Astrocyte (in vitro differentiated cells and primary cell): Measurements from ENCODE around the gene EVC2. TPM values are rescaled to one million over a fixed set of nuclear protein-coding genes. Genes with fewer than 3 reads are reported as not detected.

Experiments used
- DNase-seq: peaks from one replicate; pipeline ENCODE4 v3.0.0-alpha.2; 2010; ENCODE audit warnings: low read depth
- FAIRE-seq: peaks from 2 replicates; lab custom pipeline; 2011; peaks lifted over from hg19 to GRCh38; lab: Jason Lieb, UNC
- H2AFZ ChIP-seq: 2 replicates; pipeline ENCODE4 v1.6.0; 2012; ENCODE audit warnings: low read depth, low read length, inconsistent platforms
- H3K27ac ChIP-seq: 2 replicates; pipeline ENCODE4 v1.5.1; 2011; ENCODE audit warnings: low read depth, low read length, inconsistent platforms
- H3K27me3 ChIP-seq: 2 replicates; pipeline ENCODE4 v1.6.0; 2011; ENCODE audit warnings: low read length, inconsistent platforms; ENCODE audit not compliant: insufficient read depth
- H3K36me3 ChIP-seq: 2 replicates; pipeline ENCODE4 v1.5.1; 2011; ENCODE audit warnings: low read length, inconsistent platforms; ENCODE audit not compliant: insufficient read depth
- H3K4me1 ChIP-seq: 2 replicates; pipeline ENCODE4 v1.5.1; 2011; ENCODE audit warnings: low read length, inconsistent platforms; ENCODE audit not compliant: insufficient read depth
- H3K4me2 ChIP-seq: 2 replicates; pipeline ENCODE4 v1.6.0; 2012; ENCODE audit warnings: low read length, inconsistent platforms
- H3K4me3 ChIP-seq: 2 replicates; pipeline ENCODE4 v1.5.1; 2011; ENCODE audit warnings: low read depth, mild to moderate bottlenecking, low read length, inconsistent platforms; ENCODE audit not compliant: insufficient read depth
- H3K79me2 ChIP-seq: 2 replicates; pipeline ENCODE4 v1.6.0; 2012; ENCODE audit warnings: mild to moderate bottlenecking, low read length, inconsistent platforms; ENCODE audit not compliant: insufficient read depth
- H3K9ac ChIP-seq: 2 replicates; pipeline ENCODE4 v1.6.0; 2012; ENCODE audit warnings: mild to moderate bottlenecking, low read length, inconsistent platforms
- H3K9me3 ChIP-seq: 2 replicates; pipeline ENCODE4 v1.5.1; 2012; ENCODE audit warnings: low read depth, mild to moderate bottlenecking, low read length, inconsistent platforms; ENCODE audit not compliant: insufficient read depth
- H4K20me1 ChIP-seq: 2 replicates; pipeline ENCODE4 v1.6.0; 2012; ENCODE audit warnings: low read length, inconsistent platforms; ENCODE audit not compliant: insufficient read depth
- H3K27ac Mint-ChIP-seq: one replicate; pipeline ENCODE4 v1.8.0; 2021; ENCODE audit warnings: mild to moderate bottlenecking, mixed read lengths; ENCODE audit not compliant: unreplicated experiment
- H3K27me3 Mint-ChIP-seq: one replicate; pipeline ENCODE4 v1.8.0; 2021; ENCODE audit warnings: low read depth, mixed read lengths; ENCODE audit not compliant: unreplicated experiment
- H3K36me3 Mint-ChIP-seq: one replicate; pipeline ENCODE4 v1.8.0; 2021; ENCODE audit warnings: low read depth, mixed read lengths; ENCODE audit not compliant: unreplicated experiment
- H3K4me1 Mint-ChIP-seq: one replicate; pipeline ENCODE4 v1.8.0; 2021; ENCODE audit warnings: low read depth, mixed read lengths; ENCODE audit not compliant: unreplicated experiment
- H3K4me3 Mint-ChIP-seq: one replicate; pipeline ENCODE4 v1.8.0; 2021; ENCODE audit warnings: mild to moderate bottlenecking, moderate library complexity, mixed read lengths; ENCODE audit not compliant: unreplicated experiment
- H3K9me3 Mint-ChIP-seq: one replicate; pipeline ENCODE4 v1.8.0; 2021; ENCODE audit warnings: mild to moderate bottlenecking, mixed read lengths; ENCODE audit not compliant: unreplicated experiment
- CTCF ChIP-seq: IDR thresholded peaks from 2 replicates; pipeline ENCODE4 v1.5.1; 2011; ENCODE audit warnings: low read depth, mild to moderate bottlenecking, inconsistent platforms, low read length, moderate library complexity; ENCODE audit not compliant: insufficient read depth
- EZH2 ChIP-seq: IDR thresholded peaks from 2 replicates; pipeline ENCODE4 v1.6.1; 2012; ENCODE audit warnings: mild to moderate bottlenecking, low read length, inconsistent platforms; ENCODE audit not compliant: insufficient read depth
- total RNA-seq: library from RNA; stranded (reverse); gene quantifications from 2 replicates; pipeline ENCODE4 v1.2.1, GENCODE V29; 2021

EVC2 gene
- total RNA-seq, 1 donor from 2014 or later, result 3.3 TPM

- H3K4me1 ChIP-seq, result no peaks in the 10 kb centered on the region
- H3K4me3 ChIP-seq, result no peak overlapping the region
- TF ChIP-seq CTCF, result no peak
- no peak for TF ChIP-seq EZH2
- Mint-ChIP-seq H3K4me3 (no peak overlapping the region), H3K27me3 (no peaks in the 10 kb centered on the region), H3K4me1 (no peaks in the 10 kb centered on the region), H3K9me3 (peaks cover 8% of the 10 kb centered on the region), H3K36me3 (peaks cover 20% of the 10 kb centered on the region), H3K27ac (no peak overlapping the region)
- H3K9ac ChIP-seq, result no peak overlapping the region
- FAIRE-seq (no peak), DNase-seq (peak; percentile 10)
- H3K9me3 ChIP-seq, result no peaks in the 10 kb centered on the region
- H4K20me1 ChIP-seq, result no peaks in the 10 kb centered on the region
- no peak overlapping the region for H3K27ac ChIP-seq
- H3K4me2 ChIP-seq, result no peak overlapping the region
- H3K36me3 ChIP-seq, result peaks cover 13% of the 10 kb centered on the region
- H3K79me2 ChIP-seq, result no peaks in the 10 kb centered on the region
- no peak overlapping the region for H2AFZ ChIP-seq
- no peaks in the 10 kb centered on the region for H3K27me3 ChIP-seq
Measured at GRCh38 chr4:5660185-5660584, 48.2 kb downstream of the EVC2 start.

GRCh38 chr4:5658974-5659373 is 49.4 kb downstream of the EVC2 start:
- Mint-ChIP-seq H3K9me3 (peaks cover 7% of the 10 kb centered on the region), H3K4me1 (no peaks in the 10 kb centered on the region), H3K36me3 (peaks cover 21% of the 10 kb centered on the region), H3K27me3 (no peaks in the 10 kb centered on the region), H3K27ac (no peak overlapping the region), H3K4me3 (no peak overlapping the region)
- FAIRE-seq, result no peak
- H3K4me2 ChIP-seq, result no peak overlapping the region
- TF ChIP-seq EZH2, result no peak
- no peak for TF ChIP-seq CTCF
- no peak overlapping the region for H2AFZ ChIP-seq
- no peaks in the 10 kb centered on the region for H3K27me3 ChIP-seq
- no peaks in the 10 kb centered on the region for H3K4me1 ChIP-seq
- no peak overlapping the region for H3K9ac ChIP-seq
- no peak overlapping the region for H3K4me3 ChIP-seq
- no peaks in the 10 kb centered on the region for H3K79me2 ChIP-seq
- peaks cover 19% of the 10 kb centered on the region for H3K36me3 ChIP-seq
- H4K20me1 ChIP-seq, result no peaks in the 10 kb centered on the region
- H3K9me3 ChIP-seq, result no peaks in the 10 kb centered on the region
- no peak overlapping the region for H3K27ac ChIP-seq
- no peak for DNase-seq

- Mint-ChIP-seq H3K4me3 (no peak overlapping the region), H3K9me3 (peaks cover 6% of the 10 kb centered on the region), H3K27ac (no peak overlapping the region), H3K4me1 (no peaks in the 10 kb centered on the region), H3K27me3 (no peaks in the 10 kb centered on the region), H3K36me3 (peaks cover 20% of the 10 kb centered on the region)
- no peaks in the 10 kb centered on the region for H4K20me1 ChIP-seq
- no peak overlapping the region for H3K4me3 ChIP-seq
- no peaks in the 10 kb centered on the region for H3K4me1 ChIP-seq
- H3K36me3 ChIP-seq, result peaks cover 26% of the 10 kb centered on the region
- H3K4me2 ChIP-seq, result no peak overlapping the region
- H2AFZ ChIP-seq, result no peak overlapping the region
- FAIRE-seq, result no peak
- no peak for DNase-seq
- H3K79me2 ChIP-seq, result no peaks in the 10 kb centered on the region
- TF ChIP-seq EZH2 (no peak), CTCF (no peak)
- no peak overlapping the region for H3K27ac ChIP-seq
- no peaks in the 10 kb centered on the region for H3K9me3 ChIP-seq
- H3K27me3 ChIP-seq, result no peaks in the 10 kb centered on the region
- no peak overlapping the region for H3K9ac ChIP-seq
Measured at GRCh38 chr4:5656415-5656814, 51.9 kb downstream of the EVC2 start.
